Fibroblast of the aortic adventitia (primary cell): ENCODE measurements around the gene MRPL21. TPM values are rescaled to one million over a fixed set of nuclear protein-coding genes. Genes with fewer than 3 reads are reported as not detected.

Experiments used
- DNase-seq: peaks from one replicate; pipeline ENCODE4 v3.0.0-alpha.2; 2010; ENCODE audit warnings: low read depth
- H3K4me3 ChIP-seq: 2 replicates; pipeline ENCODE4 v1.5.1; 2011; ENCODE audit warnings: low read depth, mild to moderate bottlenecking, control low read depth, low read length, moderate library complexity
- total RNA-seq: library from RNA; depleted of rRNA; stranded (reverse); fragments of >200 nt; gene quantifications from 2 replicates; pipeline ENCODE4 v1.2.3, GENCODE V29; 2012; ENCODE audit warnings: low replicate concordance
- TF ChIP-seq, protein P1 (sequence below): IDR thresholded peaks from 2 replicates; pipeline ENCODE4 v1.5.1; 2011; ENCODE audit warnings: mild to moderate bottlenecking, low read length, control low read depth, inconsistent platforms; ENCODE audit not compliant: insufficient read depth

The MRPL21 gene
- total RNA-seq, 1 donor = 57.8 TPM

DNA sequence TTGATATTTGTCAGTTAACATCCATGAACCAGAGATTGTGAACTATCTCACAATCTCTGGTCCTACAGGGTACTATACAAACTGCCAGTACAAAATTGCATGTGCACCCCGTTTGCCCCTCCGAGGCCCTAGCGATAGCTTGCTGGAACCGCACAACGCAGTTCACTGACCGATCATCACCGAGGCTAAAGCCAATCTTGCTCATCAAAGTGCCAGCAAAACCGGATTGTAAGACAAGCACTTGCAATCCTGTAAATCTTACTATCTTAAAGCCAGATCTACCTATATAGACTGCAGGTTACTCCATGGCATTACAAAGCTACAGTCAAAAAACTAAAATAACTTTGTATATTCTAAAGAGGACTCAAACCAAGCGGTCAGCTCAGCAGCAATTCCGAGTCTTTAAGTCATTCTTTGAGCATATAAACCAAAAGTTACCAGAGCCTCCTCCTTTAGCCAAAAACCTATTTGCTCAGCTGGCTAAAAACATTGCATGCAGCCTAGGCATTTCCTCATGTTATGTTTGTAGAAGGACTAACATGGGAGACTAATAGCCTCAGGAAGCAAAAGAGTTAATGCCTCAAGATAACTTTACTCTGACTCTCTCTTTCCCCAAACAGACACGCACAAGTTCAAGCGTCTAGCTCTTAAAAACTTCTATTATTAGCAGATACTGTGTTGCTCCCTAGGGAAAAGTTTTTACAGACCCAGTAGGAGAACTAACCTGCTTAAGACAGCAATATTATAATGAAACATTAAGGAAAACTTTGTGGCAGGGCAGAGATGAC, 31.2 kb downstream of the MRPL21 start:
- TF ChIP-seq, protein P1, sequence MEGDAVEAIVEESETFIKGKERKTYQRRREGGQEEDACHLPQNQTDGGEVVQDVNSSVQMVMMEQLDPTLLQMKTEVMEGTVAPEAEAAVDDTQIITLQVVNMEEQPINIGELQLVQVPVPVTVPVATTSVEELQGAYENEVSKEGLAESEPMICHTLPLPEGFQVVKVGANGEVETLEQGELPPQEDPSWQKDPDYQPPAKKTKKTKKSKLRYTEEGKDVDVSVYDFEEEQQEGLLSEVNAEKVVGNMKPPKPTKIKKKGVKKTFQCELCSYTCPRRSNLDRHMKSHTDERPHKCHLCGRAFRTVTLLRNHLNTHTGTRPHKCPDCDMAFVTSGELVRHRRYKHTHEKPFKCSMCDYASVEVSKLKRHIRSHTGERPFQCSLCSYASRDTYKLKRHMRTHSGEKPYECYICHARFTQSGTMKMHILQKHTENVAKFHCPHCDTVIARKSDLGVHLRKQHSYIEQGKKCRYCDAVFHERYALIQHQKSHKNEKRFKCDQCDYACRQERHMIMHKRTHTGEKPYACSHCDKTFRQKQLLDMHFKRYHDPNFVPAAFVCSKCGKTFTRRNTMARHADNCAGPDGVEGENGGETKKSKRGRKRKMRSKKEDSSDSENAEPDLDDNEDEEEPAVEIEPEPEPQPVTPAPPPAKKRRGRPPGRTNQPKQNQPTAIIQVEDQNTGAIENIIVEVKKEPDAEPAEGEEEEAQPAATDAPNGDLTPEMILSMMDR = no peak
- peak; percentile 60 for DNase-seq

DNA sequence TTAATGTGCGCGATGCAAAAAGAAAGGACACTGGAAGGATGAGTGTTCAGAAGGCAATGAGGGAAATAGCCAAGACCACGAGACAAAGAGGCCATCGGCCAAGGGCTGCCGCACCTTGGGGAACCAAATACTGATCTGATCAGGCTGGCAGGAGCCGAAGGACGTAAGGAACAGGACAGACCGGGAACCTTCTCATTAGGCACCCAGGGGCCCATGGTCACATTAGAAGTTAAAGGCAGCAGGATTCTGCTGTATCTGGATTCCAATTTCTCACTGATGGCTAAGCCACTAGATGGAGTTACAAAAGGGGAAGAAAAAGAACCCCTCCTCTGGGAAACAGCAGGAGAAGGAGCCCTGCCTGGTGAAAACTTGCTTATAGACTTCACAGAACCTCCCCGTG, 33.2 kb downstream of the MRPL21 start:
- TF ChIP-seq, protein P1 = peak; percentile 32
- H3K4me3 ChIP-seq = peak overlapping the region; percentile 68
- peak; percentile 40 for DNase-seq

More for the DNA sequence above, 31.2 kb downstream of the MRPL21 start:
- H3K4me3 ChIP-seq = no peak overlapping the region

DNA sequence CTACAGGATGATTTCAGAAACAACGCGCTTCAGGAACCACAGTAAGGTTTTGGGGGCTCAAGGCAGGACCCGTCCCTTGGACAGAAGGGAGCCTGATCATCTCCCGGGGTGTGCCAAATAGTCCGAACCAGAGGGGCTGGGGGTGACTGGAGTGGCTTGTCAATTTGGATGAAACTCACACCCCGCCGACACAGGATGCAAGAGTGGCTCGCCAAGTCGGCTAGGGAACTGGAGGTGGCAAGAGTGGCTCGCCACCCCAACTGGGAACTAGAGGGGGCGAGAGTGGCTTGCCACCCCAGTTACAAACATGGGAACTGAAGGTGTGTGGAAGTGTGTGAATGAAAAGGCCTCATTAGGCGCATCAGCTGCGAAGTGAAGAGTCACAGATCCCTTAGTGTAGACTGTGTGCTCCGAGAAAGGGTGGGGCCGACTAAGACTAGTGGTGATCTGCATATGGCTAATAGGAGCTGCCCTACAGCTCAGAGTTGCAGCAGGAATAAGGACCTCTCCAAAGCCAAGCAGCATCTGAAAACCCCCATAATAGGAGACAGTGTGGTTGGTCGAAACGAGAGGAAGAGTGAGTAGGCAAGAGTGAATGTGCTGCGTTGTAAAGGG, 35.3 kb downstream of the MRPL21 start:
- DNase-seq = no peak
- TF ChIP-seq, protein P1 = no peak
- no peak overlapping the region for H3K4me3 ChIP-seq

DNA sequence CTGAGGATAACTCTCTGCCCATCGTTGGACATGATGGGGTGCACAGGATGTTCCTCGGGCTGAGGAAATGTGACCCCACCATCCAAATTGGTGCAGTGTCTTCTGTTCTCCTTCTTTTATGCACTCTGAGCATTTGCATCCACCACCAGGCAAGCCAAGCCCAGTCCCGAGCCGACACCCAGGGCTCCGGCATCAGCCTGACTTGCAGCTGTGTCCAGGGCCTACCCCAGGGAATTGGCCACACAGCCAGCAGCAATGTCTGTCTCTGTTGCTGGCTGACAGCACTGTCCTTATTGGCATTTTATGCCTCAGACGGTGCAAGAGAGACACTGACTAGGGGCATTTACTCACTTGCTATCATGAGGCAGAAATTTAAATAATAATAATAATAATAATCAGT, 36.6 kb downstream of the MRPL21 start:
- TF ChIP-seq, protein P1 = no peak
- H3K4me3 ChIP-seq = no peak overlapping the region

DNA sequence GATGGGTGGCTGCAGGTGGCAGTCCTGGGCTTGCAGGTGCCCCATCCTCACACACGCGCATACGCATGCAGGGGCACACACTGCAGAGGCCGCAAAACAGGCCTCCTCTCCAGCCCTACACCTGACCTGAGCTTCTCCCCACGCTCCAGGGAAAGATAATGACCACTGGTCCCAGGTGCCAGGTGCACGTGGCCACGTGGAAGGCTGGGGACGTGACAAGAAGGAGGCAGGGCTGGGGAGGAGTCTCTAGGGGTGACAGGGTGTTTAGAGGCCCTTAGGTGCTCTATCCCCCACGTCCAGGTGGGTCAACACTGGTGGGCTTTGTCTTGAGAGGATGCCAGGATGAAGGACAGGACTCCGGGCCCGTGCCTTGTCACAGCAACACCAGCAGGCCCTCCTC, 38.4 kb downstream of the MRPL21 start:
- TF ChIP-seq, protein P1 = no peak
- no peak for DNase-seq
- H3K4me3 ChIP-seq = no peak overlapping the region

More for the DNA sequence above, 36.6 kb downstream of the MRPL21 start:
- no peak for DNase-seq

DNA sequence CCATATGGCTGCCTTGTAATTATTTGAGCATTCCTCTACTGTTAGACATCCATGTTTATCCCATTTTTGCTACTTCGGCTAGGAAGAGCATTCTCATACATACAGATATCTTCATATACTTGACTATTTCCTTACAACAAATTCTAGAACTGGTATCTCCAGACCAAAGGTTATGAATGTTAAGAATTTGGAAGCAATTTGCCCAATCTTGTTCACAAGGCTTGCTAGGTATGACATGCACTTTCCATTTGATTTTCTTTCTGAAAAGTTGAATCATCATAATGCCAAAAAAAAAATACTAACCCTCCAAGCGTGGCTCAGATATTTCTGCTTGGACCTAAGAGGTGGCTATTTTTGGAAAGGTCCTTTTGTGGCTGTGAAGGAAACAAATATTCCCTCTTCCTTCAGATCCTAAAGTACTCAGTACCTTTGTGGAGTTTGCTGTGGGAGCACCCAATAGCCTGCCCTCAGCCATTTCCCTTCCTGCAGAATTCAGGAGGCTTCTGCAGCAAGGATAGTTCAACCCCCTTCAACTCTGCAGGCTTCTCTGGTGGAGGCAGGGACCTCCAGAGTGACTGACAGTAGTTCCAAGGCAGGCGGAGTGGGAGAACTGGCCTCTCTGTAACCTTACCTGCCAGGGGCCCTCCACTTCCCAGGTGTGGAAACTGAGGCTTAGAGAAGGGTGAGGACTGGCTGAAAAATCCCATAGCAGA, 39.9 kb downstream of the MRPL21 start:
- H3K4me3 ChIP-seq = no peak overlapping the region
- DNase-seq = no peak
- TF ChIP-seq, protein P1 = no peak
